ENCODE measurements around the gene ATXN1.
"Not testable (repeated sequence)": the region's sequence is repeated elsewhere in the genome, so short reads cannot be mapped to it uniquely, and the experiment has no call there.

Gene ATXN1

DNA sequence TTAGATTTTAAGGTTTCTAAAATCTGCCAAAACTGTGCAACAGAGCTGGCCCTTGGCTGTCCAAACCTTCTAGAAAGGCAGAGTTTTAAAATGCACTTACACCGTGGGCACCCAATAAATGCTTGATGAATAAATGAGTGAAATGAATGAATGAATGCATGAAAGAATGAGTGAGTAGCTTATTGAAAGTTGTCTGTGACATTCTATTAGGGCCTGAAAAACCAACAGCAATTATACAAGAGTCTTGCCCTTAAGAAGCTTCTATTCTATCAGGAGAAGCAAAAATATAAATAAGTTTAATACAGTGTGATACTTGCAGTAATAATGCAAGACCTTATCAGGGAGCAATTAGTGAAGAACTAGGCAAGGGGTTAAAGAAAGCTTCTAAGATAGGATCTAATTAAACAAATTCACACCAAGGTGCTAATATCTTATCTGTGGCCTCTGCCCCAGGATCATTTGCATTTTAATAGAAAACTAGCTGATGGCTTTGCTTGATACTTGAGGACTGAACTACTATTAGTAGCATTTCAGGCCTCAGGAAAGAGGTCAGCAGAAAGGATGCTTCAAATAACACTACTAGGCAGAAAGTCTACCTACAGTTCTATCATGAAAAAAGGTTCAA lies 292.2 kb downstream of the ATXN1 start:
- no peak for DNase-seq (ENCODE audit: extremely low read depth, insufficient read length)
- TF ChIP-seq, protein P1, sequence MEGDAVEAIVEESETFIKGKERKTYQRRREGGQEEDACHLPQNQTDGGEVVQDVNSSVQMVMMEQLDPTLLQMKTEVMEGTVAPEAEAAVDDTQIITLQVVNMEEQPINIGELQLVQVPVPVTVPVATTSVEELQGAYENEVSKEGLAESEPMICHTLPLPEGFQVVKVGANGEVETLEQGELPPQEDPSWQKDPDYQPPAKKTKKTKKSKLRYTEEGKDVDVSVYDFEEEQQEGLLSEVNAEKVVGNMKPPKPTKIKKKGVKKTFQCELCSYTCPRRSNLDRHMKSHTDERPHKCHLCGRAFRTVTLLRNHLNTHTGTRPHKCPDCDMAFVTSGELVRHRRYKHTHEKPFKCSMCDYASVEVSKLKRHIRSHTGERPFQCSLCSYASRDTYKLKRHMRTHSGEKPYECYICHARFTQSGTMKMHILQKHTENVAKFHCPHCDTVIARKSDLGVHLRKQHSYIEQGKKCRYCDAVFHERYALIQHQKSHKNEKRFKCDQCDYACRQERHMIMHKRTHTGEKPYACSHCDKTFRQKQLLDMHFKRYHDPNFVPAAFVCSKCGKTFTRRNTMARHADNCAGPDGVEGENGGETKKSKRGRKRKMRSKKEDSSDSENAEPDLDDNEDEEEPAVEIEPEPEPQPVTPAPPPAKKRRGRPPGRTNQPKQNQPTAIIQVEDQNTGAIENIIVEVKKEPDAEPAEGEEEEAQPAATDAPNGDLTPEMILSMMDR (IDR thresholded peaks at IDR 0.05; ENCODE audit: insufficient read depth, low read length, poor library complexity, severe bottlenecking): no peak
- Histone ChIP-seq H3K27me3 (replicated peaks; ENCODE audit: control insufficient read depth, insufficient read depth, low read length) (no peaks in the 10 kb centered on the region), H3K4me3 (replicated peaks; ENCODE audit: low read depth, low read length) (no peak overlapping the region), H3K36me3 (ENCODE audit: control insufficient read depth, insufficient read depth, low read length) (no peaks in the 10 kb centered on the region)

DNA sequence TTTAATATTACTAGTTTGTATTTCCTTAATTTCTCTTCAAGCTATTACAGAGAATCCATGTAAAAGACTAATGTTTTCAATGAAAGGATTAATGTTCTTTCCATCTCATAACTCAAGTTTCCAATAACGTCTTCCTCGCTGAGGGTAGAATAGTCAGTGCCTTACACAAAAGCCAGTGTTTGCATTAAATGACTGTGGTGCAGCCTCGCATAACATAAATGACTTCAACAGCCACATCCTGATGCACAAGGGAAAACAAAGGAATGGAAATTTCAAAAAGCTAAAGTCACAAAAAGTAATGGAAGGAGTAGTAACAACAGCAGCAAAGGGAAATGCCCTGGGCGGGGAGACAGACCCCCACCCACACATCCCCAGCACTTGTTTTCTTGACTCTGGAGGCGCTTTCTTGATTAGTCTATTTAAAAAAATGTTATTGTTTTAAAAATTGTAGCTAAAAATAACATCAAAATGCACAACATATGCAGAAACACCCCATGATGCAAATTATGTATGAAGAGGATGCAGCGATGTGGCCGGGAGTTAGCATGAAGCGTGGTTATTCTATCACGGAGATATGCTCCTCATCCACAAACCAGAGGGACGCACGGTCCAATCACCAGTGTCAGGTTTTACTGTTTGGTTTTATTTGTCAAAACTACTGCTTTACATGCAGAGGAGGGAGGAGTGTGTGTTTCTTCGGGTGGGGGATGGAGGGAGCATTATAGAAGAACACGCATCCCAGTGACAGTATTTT lies 294.3 kb downstream of the ATXN1 start:
- Histone ChIP-seq H3K36me3 (ENCODE audit: control insufficient read depth, insufficient read depth, low read length) (no peaks in the 10 kb centered on the region), H3K4me3 (replicated peaks; ENCODE audit: low read depth, low read length) (no peak overlapping the region), H3K27me3 (replicated peaks; ENCODE audit: control insufficient read depth, insufficient read depth, low read length) (no peaks in the 10 kb centered on the region)
- TF ChIP-seq, protein P1 (IDR thresholded peaks at IDR 0.05; ENCODE audit: insufficient read depth, low read length, poor library complexity, severe bottlenecking): no peak
- DNase-seq (ENCODE audit: extremely low read depth, insufficient read length): no peak

DNA sequence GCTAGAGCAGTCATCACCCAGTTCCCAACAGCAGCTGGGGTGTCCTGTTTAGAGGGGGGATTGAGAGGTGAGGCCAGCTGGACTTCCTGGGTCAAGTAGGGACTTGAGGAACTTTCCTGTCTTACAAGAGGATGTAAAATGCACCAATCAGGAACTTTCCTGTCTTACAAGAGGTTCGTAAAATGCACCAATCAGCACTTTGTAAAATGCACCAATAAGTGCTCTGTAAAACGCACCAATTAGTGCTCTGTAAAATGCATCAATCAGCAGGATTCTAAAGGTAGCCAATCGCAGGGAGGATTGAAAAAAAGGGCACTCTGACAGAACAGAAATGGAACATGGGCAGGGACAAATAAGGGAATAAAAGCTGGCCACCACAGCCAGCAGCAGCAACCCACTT lies 297.2 kb downstream of the ATXN1 start:
- DNase-seq (ENCODE audit: extremely low read depth, insufficient read length): no peak
- TF ChIP-seq, protein P1 (IDR thresholded peaks at IDR 0.05; ENCODE audit: insufficient read depth, low read length, poor library complexity, severe bottlenecking): no peak
- no peaks in the 10 kb centered on the region for H3K27me3 ChIP-seq (replicated peaks; ENCODE audit: control insufficient read depth, insufficient read depth, low read length)
- no peak overlapping the region for H3K4me3 ChIP-seq (replicated peaks; ENCODE audit: low read depth, low read length)
- H3K36me3 ChIP-seq (ENCODE audit: control insufficient read depth, insufficient read depth, low read length): no peaks in the 10 kb centered on the region

DNA sequence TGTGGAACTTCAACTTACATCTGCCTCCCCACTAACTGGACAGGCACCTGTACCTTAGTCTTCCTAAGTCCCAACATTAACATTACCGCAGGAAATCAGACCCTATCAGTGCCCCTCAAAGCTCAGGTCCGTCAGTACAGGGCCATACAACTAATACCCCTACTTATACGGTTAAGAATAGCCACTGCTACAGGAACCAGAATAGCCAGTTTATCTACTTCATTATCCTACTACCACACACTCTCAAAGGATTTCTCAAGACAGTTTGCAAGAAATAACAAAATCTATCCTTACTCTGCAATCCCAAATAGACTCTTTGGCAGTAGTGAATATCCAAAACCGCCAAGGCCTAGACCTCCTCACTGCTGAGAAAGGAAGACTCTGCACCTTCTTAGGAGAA lies 298.0 kb downstream of the ATXN1 start:
- H3K36me3 ChIP-seq (ENCODE audit: control insufficient read depth, insufficient read depth, low read length); DNase-seq (ENCODE audit: extremely low read depth, insufficient read length); H3K4me3 ChIP-seq (replicated peaks; ENCODE audit: low read depth, low read length); H3K27me3 ChIP-seq (replicated peaks; ENCODE audit: control insufficient read depth, insufficient read depth, low read length): not testable (repeated sequence)

DNA sequence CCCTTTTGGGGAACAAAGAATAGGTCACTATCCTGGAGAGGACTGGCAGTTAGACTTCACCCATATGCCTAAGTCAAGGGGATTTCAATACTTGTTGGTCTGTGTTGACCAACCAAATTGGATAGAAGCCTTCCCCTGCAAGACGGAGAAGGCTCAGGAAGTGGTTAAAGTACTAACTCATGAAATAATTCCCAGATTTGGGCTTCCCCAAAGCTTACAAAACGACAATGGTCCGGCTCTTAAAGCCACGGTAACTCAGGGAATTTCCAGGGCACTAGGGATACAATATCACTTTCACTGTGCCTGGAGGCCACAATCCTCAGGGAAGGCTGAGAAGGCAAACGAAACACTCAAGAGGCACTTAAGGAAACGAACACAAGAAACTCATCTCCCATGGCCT lies 299.8 kb downstream of the ATXN1 start:
- no peak for DNase-seq (ENCODE audit: extremely low read depth, insufficient read length)
- Histone ChIP-seq H3K27me3 (replicated peaks; ENCODE audit: control insufficient read depth, insufficient read depth, low read length) (no peaks in the 10 kb centered on the region), H3K36me3 (ENCODE audit: control insufficient read depth, insufficient read depth, low read length) (no peaks in the 10 kb centered on the region), H3K4me3 (replicated peaks; ENCODE audit: low read depth, low read length) (no peak overlapping the region)
- TF ChIP-seq, protein P1 (IDR thresholded peaks at IDR 0.05; ENCODE audit: insufficient read depth, low read length, poor library complexity, severe bottlenecking): no peak

DNA sequence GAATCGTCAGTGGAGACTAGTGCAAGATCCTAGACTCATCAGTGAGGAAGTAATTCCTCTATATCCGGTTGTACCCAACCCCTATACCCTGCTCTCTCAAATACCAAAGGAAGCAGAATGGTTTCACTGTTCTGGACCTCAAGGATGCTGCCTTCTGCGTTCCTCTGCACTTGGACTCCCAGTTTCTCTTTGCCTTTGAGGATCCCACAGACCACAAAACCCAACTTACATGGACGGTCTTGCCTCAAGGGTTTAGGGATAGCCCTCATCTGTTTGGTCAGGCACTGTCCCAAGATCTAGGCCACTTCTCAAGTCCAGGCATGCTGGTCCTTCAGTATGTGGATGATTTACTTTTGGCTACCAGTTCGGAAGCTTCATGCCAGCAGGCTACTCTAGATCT lies 301.8 kb downstream of the ATXN1 start:
- not testable (repeated sequence) for H3K27me3 ChIP-seq (replicated peaks; ENCODE audit: control insufficient read depth, insufficient read depth, low read length); H3K4me3 ChIP-seq (replicated peaks; ENCODE audit: low read depth, low read length); DNase-seq (ENCODE audit: extremely low read depth, insufficient read length); H3K36me3 ChIP-seq (ENCODE audit: control insufficient read depth, insufficient read depth, low read length)
